K562 (cell line): ENCODE data around the gene CD38. TPM values are rescaled to one million over a fixed set of nuclear protein-coding genes. Genes with fewer than 3 reads are reported as not detected.

Experiments used
- CEBPG ChIP-seq, 3 experiments: fragments of 200-800 bp in 1 of 3; sonication (Bioruptor generic) in 1 of 3; sonication (generic) in 1 of 3; formaldehyde crosslinking in 1 of 3; IDR thresholded peaks in 2 of 3; conservative IDR thresholded peaks in 1 of 3; 2 replicates each; pipeline versions ENCODE4 v1.6.1 to v1.8.0; 2016 to 2022; ENCODE audit warnings: missing compliant biosample characterization in 2 of 3, missing genetic modification characterization in 2 of 3, mild to moderate bottlenecking in 1 of 3, missing genetic modification reagents in 1 of 3
- CHCHD3 ChIP-seq: fragments of 250-450 bp; sonication (Bioruptor Pico); IDR thresholded peaks from 2 replicates; pipeline ENCODE4 v2.1.2; 2022; ENCODE audit warnings: mild to moderate bottlenecking
- ERF ChIP-seq: fragments of 450-650 bp; formaldehyde crosslinking; IDR thresholded peaks from 2 replicates; pipeline ENCODE4 v1.4.0; 2020; ENCODE audit warnings: mild to moderate bottlenecking, mixed read lengths
- HDAC1 ChIP-seq, 2 experiments: fragments of 450-650 bp; IDR thresholded peaks; 2 replicates each; pipeline ENCODE4 v1.6.1; 2016 to 2017; ENCODE audit warnings: inconsistent platforms in 1 of 2, mild to moderate bottlenecking in 1 of 2, moderate library complexity in 1 of 2
- MCM5 ChIP-seq: fragments of 450-650 bp; IDR thresholded peaks from 2 replicates; pipeline ENCODE4 v1.6.1; 2016; ENCODE audit warnings: low read depth
- PTRF ChIP-seq: fragments of 450-650 bp; IDR thresholded peaks from 2 replicates; pipeline ENCODE4 v1.6.1; 2016; ENCODE audit warnings: mild to moderate bottlenecking, missing genetic modification characterization, missing compliant biosample characterization
- TAF9B ChIP-seq: fragments of 450-650 bp; IDR thresholded peaks from 2 replicates; pipeline ENCODE4 v1.6.1; 2018; ENCODE audit warnings: mild to moderate bottlenecking; ENCODE audit not compliant: partially characterized antibody
- ZBTB17 ChIP-seq: fragments of 450-650 bp; formaldehyde crosslinking; IDR thresholded peaks from 2 replicates; pipeline ENCODE4 v1.4.0; 2020; ENCODE audit warnings: mild to moderate bottlenecking
- ZNF174 ChIP-seq: fragments of 250-450 bp; sonication (Bioruptor Pico); IDR thresholded peaks from 2 replicates; pipeline ENCODE4 v1.4.0; 2020; ENCODE audit warnings: mild to moderate bottlenecking
- ZNF274 ChIP-seq: IDR thresholded peaks from 2 replicates; pipeline ENCODE4 v1.6.1; 2011; ENCODE audit warnings: low read depth, mild to moderate bottlenecking, low read length, moderate library complexity, borderline replicate concordance
- polyA plus RNA-seq, 8 experiments: library from polyadenylated mRNA; depleted of rRNA in 4 of 8; stranded (reverse) in 5 of 8; unstranded in 3 of 8; fragments of >200 nt; fragmentation: Nextera tagmentation in 2 of 8; fragmentation: Illumina TruSeq in 1 of 8; extraction: Ambion mirVana in 2 of 8; extraction: Trizol in 1 of 8; gene quantifications; 2 replicates each; pipeline versions ENCODE4 v1.2.1 to v1.2.3, GENCODE V29; 2011 to 2014; ENCODE audit warnings: inconsistent platforms in 1 of 8, missing spikeins in 1 of 8
- total RNA-seq, 7 experiments: library from RNA; depleted of rRNA in 6 of 7; stranded (reverse); fragments of >200 nt in 6 of 7; fragmentation: Illumina TruSeq in 2 of 7; extraction: Trizol in 2 of 7; gene quantifications; 2 replicates each; pipeline versions ENCODE4 v1.2.1 to v1.2.3, GENCODE V29; 2011 to 2021; ENCODE audit warnings: low replicate concordance in 1 of 7
- TF ChIP-seq, protein P1 (sequence below), 2 experiments: fragments of 450-650 bp; formaldehyde crosslinking in 1 of 2; IDR thresholded peaks; 2 replicates each; pipeline versions ENCODE4 v1.4.0 to v1.6.1; 2014 to 2020; ENCODE audit warnings: mild to moderate bottlenecking in 2 of 2, borderline replicate concordance in 1 of 2, low read depth in 1 of 2
- TF ChIP-seq, protein P2 (sequence below): sonication (generic); formaldehyde crosslinking; IDR thresholded peaks from 2 replicates; pipeline ENCODE4 v1.8.0; 2022; ENCODE audit warnings: mild to moderate bottlenecking, missing genetic modification reagents
- TF ChIP-seq, protein P3 (sequence below): IDR thresholded peaks from 2 replicates; pipeline ENCODE4 v1.6.1; 2012; ENCODE audit warnings: low read depth, low read length, improper control_type of control experiment, borderline replicate concordance

The CD38 gene
- total and polyA plus RNA-seq, 9 of the 15 experiments (the other 6 are each of a cell fraction or from before 2014, with no cell fraction given), result 0.04 to 0.06 (median 0.04) TPM; not detected in 5

DNA sequence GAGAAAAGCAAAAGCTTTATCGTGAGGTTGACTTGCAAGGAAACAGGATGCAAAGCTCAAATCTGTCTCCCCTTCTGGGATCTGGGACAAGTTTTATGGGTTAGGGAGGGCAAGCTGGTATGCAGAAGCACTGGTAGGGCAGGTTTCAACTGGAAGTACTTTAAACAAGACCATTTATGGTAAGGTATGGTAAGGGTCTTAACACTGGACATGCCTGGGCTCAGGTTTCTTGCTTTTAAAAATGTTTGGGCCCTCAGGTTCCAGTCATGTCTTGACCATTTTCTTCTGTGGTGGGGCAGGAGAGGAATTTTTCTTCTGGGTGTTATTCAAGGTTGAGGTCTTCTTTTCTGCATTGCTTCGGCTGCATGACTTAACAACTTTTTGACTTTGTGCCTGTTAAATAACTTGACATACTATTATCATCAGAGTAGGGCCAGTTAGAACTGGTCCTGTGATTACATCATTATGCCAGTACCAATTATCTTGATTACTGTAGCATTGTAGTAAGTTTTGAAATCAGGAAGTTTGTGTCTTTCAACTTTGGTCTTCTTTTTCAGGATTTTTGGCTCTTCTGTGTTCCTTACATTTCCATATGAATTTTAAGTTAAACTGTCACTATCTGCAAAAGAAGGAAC, 33.7 kb downstream of the CD38 start (continued):
- TF ChIP-seq, protein P1, sequence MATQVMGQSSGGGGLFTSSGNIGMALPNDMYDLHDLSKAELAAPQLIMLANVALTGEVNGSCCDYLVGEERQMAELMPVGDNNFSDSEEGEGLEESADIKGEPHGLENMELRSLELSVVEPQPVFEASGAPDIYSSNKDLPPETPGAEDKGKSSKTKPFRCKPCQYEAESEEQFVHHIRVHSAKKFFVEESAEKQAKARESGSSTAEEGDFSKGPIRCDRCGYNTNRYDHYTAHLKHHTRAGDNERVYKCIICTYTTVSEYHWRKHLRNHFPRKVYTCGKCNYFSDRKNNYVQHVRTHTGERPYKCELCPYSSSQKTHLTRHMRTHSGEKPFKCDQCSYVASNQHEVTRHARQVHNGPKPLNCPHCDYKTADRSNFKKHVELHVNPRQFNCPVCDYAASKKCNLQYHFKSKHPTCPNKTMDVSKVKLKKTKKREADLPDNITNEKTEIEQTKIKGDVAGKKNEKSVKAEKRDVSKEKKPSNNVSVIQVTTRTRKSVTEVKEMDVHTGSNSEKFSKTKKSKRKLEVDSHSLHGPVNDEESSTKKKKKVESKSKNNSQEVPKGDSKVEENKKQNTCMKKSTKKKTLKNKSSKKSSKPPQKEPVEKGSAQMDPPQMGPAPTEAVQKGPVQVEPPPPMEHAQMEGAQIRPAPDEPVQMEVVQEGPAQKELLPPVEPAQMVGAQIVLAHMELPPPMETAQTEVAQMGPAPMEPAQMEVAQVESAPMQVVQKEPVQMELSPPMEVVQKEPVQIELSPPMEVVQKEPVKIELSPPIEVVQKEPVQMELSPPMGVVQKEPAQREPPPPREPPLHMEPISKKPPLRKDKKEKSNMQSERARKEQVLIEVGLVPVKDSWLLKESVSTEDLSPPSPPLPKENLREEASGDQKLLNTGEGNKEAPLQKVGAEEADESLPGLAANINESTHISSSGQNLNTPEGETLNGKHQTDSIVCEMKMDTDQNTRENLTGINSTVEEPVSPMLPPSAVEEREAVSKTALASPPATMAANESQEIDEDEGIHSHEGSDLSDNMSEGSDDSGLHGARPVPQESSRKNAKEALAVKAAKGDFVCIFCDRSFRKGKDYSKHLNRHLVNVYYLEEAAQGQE (IDR thresholded peaks at IDR 0.05; ENCODE audit: borderline replicate concordance), result peak; percentile 78
- TF ChIP-seq, protein P1 (CRISPR knock-in tag; IDR thresholded peaks at IDR 0.05; ENCODE audit: low read depth), result no peak
- TF ChIP-seq ERF (CRISPR knock-in tag), result no peak
- TF ChIP-seq PTRF (tag), result no peak
- TF ChIP-seq, protein P2, sequence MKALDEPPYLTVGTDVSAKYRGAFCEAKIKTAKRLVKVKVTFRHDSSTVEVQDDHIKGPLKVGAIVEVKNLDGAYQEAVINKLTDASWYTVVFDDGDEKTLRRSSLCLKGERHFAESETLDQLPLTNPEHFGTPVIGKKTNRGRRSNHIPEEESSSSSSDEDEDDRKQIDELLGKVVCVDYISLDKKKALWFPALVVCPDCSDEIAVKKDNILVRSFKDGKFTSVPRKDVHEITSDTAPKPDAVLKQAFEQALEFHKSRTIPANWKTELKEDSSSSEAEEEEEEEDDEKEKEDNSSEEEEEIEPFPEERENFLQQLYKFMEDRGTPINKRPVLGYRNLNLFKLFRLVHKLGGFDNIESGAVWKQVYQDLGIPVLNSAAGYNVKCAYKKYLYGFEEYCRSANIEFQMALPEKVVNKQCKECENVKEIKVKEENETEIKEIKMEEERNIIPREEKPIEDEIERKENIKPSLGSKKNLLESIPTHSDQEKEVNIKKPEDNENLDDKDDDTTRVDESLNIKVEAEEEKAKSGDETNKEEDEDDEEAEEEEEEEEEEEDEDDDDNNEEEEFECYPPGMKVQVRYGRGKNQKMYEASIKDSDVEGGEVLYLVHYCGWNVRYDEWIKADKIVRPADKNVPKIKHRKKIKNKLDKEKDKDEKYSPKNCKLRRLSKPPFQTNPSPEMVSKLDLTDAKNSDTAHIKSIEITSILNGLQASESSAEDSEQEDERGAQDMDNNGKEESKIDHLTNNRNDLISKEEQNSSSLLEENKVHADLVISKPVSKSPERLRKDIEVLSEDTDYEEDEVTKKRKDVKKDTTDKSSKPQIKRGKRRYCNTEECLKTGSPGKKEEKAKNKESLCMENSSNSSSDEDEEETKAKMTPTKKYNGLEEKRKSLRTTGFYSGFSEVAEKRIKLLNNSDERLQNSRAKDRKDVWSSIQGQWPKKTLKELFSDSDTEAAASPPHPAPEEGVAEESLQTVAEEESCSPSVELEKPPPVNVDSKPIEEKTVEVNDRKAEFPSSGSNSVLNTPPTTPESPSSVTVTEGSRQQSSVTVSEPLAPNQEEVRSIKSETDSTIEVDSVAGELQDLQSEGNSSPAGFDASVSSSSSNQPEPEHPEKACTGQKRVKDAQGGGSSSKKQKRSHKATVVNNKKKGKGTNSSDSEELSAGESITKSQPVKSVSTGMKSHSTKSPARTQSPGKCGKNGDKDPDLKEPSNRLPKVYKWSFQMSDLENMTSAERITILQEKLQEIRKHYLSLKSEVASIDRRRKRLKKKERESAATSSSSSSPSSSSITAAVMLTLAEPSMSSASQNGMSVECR (CRISPR knock-in tag), result no peak
- TF ChIP-seq TAF9B, result no peak
- no peak for TF ChIP-seq MCM5
- TF ChIP-seq HDAC1 (IDR thresholded peaks at IDR 0.05), result no peak
- TF ChIP-seq ZNF174 (CRISPR knock-in tag), result no peak
- TF ChIP-seq, protein P3, sequence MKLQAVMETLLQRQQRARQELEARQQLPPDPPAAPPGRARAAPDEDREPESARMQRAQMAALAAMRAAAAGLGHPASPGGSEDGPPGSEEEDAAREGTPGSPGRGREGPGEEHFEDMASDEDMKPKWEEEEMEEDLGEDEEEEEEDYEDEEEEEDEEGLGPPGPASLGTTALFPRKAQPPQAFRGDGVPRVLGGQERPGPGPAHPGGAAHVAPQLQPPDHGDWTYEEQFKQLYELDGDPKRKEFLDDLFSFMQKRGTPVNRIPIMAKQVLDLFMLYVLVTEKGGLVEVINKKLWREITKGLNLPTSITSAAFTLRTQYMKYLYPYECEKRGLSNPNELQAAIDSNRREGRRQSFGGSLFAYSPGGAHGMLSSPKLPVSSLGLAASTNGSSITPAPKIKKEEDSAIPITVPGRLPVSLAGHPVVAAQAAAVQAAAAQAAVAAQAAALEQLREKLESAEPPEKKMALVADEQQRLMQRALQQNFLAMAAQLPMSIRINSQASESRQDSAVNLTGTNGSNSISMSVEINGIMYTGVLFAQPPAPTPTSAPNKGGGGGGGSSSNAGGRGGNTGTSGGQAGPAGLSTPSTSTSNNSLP, result no peak
- no peak for TF ChIP-seq ZNF274
- TF ChIP-seq ZBTB17 (CRISPR knock-in tag), result no peak
- TF ChIP-seq CHCHD3 (CRISPR knock-in tag), result no peak
- TF ChIP-seq CEBPG (CRISPR knock-in tag; IDR thresholded peaks at IDR 0.05), result no peak
- 0 out of 4 replicates have a peak, but pooled peaks of 1 of the 2 experiments have one; percentile 28 for TF ChIP-seq CEBPG (tag; conservative IDR thresholded peaks at IDR 0.05 in 1 of 2, IDR thresholded peaks at IDR 0.05 in 1 of 2)
